Stimulated activated CD4-positive, alpha-beta T cell treated with anti-CD3 and anti-CD28 coated beads, Interleukin-12 subunit alpha, Interleukin-12 subunit beta, amount 100 ng/mL, for 24 hours (primary cell): ENCODE data around the gene CDH11.

ENCODE experiments used
- DNase-seq, 2 experiments: peaks; one replicate each; pipeline ENCODE4 v3.0.0-alpha.2; 2020; ENCODE audit warnings: low read depth in 2 of 2

The CDH11 gene

GRCh38 chr16:65024767-65025178 is 97.1 kb downstream of the CDH11 start:
- DNase-seq = no peak

DNA sequence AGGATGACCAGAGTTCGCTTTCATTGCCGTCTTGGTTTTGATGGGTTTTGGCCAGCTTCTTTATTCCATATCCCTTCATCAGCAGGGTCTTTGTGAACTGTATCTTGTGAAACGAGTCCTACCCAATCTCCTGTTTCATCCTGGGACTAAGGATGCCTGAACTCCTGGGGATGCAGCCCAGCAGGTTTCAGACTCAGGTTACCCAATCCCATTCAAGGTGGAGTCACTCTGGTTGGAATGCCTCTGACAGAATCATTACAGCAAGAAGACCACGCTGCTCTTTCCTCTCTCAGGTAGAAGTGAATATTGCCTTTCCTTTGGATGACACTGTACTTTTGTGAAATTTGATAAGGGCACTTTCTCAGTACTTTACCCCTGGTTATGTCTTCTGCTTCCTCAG is 98.1 kb downstream of the CDH11 start:
- no peak for DNase-seq

- DNase-seq = no peak
Measured at GRCh38 chr16:65021852-65022595, 99.8 kb downstream of the CDH11 start.

- no peak for DNase-seq
Measured at GRCh38 chr16:65016754-65017153, 105.1 kb downstream of the CDH11 start.

DNA sequence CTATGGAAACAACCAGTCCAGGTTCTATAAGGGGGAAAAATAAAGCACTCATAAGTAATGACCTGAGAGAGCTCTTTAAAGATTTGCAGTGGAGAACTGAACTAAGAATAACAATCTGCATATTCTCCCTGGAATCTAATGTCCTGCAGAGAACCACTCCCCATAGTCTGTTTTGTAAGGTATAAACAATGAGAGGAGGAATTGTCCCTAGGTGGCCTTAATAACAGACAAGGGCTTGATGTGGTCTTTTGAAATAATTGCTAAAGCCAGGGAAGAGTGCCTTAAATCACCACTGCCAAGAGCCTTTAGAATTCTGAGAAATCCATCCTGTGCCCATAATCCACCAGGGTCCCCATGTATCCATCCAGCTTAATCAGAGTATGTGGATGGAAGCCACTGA is 106.3 kb downstream of the CDH11 start:
- no peak for DNase-seq

- DNase-seq = no peak
Measured at GRCh38 chr16:65012357-65012756, 109.5 kb downstream of the CDH11 start.

GRCh38 chr16:65010125-65010524 is 111.7 kb downstream of the CDH11 start:
- DNase-seq = no peak

DNA sequence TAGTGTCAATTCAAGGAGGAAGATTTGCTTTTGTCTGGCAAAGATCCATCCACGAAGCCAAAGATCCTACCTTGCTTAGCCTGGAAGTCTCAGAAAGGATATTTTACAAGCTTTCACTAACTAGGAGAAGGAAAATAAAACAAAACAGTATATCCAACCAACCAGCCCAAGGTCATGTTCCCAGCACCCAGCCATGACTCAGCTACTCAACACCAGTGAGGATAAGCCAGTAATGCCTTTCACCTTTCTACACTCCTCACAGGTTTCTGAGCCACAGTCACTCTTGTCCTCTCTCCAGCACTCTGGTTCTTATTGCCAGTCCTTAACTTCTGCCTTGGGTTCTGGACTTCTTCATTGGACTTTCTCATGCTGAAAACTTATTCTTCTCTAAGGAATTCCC is 116.2 kb downstream of the CDH11 start:
- no peak for DNase-seq

GRCh38 chr16:65004570-65004969 is 117.3 kb downstream of the CDH11 start:
- no peak for DNase-seq

GRCh38 chr16:65003621-65004020 is 118.2 kb downstream of the CDH11 start:
- DNase-seq = no peak

- DNase-seq = no peak
Measured at GRCh38 chr16:65002265-65002664, 119.6 kb downstream of the CDH11 start.

DNA sequence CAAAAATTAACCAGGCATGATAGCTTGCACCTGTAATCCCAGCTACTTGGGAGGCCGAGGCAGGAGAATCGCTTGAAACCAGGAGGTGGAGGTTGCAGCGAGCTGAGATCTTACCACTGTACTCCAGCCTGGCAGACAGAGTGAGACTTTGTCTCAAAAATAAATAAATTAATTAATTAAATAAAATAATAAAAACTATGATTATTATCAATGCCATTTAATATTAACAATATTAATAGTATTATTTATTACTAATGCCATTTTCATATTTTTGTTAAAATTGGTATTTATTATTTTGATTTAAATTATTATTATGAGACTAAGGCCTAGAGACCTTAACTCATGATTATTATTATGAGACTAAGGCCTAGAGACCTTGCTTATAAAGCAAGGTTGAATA is 121.2 kb downstream of the CDH11 start:
- no peak for DNase-seq

GRCh38 chr16:64997751-64998150 is 124.1 kb downstream of the CDH11 start:
- DNase-seq = no peak

DNA sequence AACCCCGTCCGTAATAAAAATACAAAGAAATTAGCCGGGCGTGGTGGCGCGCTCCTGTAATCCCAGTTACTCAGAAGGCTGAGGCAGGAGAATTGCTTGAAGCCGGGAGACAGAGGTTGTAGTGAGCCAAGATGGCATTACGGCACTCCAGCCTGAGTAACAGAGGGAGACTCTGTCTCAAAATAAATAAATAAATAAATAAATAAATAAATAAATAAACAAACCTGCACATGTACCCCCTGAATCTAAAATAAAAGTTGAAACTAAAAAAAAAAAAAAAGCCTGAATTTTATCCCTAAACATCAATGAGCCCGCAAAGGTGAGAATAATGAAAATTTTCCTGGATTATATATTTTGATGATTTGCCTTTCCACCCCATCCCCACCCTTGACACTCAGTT is 124.7 kb downstream of the CDH11 start:
- no peak for DNase-seq

GRCh38 chr16:64996641-64997040 is 125.2 kb downstream of the CDH11 start:
- no peak for DNase-seq

DNA sequence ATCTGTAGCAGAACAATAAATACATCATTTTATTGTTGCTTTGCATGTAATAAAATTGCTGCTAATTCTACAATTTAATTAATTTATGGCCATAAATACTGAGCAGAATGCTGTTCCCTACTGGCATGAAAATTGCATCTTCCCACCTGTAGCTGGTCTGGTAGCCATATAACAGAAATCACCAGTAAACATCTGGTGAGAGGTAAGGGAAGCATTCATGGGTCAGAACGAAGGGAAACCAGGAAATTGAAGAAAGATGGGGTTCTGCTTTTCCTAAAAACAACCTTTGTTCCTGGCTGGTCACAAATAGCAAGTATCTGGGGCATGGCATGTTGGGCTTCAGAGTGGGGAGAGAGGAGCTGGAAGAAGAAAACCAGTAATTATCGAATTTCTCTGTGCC is 128.4 kb downstream of the CDH11 start:
- DNase-seq = no peak

- DNase-seq = no peak
Measured at GRCh38 chr16:64991001-64991400, 130.9 kb downstream of the CDH11 start.

GRCh38 chr16:64990101-64990500 is 131.8 kb downstream of the CDH11 start:
- no peak for DNase-seq

GRCh38 chr16:64989050-64989449 is 132.8 kb downstream of the CDH11 start:
- DNase-seq = no peak

DNA sequence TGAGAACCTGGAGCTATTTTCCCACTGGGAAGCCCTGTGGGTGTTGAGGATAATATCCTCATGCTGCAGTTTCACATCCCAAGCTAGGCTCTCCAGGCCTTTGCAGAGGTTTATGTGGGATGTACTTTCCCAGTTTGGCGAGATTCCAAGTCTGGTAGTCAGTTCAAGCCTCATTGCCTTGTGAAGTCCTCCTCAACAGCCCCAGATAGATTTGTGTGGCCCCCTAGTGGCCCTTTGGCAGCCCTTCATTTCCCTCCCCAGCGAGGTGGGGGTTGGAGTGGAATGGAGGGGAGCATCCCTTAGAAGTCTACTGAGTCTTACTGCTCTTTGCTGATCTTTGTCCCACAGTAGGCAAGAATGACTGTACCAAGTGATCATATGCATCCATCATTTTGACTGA is 137.9 kb downstream of the CDH11 start:
- DNase-seq = no peak

DNA sequence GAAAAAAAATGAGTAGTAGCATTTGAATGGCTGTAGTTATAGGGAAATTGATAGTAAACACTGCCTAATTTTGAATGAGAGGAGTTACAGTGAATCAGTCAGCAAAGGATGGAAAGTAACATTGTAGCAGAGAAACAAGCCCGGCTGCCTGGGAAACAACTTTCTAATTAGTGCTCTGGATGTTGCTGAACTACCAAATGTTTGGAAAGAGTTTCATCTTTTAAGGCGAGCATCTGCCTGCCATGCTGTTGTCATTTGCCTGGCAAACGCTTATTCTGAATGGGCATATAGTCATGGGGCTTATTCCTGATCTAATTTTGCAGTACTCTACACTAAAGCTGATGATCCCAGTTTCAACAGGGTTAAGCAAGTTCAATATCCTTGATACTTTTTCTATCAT is 138.6 kb downstream of the CDH11 start:
- no peak for DNase-seq

- DNase-seq = no peak
Measured at GRCh38 chr16:64982581-64982980, 139.3 kb downstream of the CDH11 start.

DNA sequence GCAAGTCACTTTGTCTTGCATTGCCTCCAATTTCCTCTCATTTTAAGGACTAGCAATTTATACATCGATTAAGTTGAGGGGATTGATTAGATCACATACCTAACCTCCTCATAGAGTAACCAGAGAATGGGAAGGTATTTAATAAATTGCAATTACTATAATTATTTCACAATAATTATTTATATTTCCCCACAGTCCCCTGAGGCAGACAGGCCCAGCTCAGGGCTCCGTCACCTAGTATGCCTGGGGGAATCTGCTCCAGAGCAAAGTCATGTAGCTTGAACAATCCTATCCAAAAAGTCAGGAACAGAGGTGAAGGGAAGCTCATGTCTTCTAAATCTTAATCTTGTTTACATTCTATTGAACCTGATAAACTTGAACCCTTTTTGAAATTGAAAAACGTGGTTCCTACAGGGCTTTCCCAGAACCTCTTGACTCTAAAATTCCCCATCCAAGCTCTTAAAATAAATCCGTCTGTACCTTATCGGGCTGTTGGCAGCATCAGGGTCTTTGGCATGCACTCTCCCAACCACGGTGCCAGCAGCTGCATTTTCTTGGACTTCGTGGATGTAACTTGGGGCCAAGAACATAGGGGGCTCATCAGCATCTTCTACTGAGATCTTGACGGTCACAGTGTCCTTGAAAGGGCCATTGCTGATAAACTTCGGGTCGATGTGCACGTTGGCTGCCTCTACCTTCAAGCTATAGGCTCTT is 140.1 kb downstream of the CDH11 start:
- no peak for DNase-seq
